ENCODE results near the gene MYBPH.

MYBPH gene

DNA sequence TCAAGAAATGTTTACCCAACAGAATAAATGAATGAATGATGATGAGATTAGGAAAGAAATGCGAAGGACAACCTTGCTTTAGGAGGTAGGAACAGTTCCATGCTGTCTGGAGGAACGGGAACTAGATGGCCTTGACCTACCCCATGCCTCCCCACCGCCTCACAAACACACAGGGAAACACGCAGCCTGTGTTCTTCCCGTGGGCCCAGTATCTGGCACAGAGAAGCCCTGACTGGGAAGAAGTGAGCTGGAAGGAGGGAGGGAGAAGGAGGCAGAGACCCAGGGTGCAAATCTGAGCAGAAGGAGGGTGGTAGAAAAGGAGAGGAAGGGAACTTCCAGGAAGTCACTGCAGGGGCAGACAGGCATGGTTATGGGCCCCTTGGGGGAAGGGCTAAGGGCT, 51.6 kb downstream of the MYBPH start:
- 83 to 85% methylated on average over 5 of the region's 5 CpGs for WGBS, 2 experiments
- peaks cover 31% of the 10 kb centered on the region for H3K27me3 ChIP-seq (ENCODE audit: control insufficient read depth, insufficient read depth, low read length, poor library complexity, severe bottlenecking)
- peaks cover 15% of the 10 kb centered on the region for H3K4me1 ChIP-seq (ENCODE audit: control insufficient read depth, insufficient read depth, low read length)
- H3K36me3 ChIP-seq (ENCODE audit: control insufficient read depth, insufficient read depth, low read length): no peaks in the 10 kb centered on the region
- no peak overlapping the region for H3K27ac ChIP-seq (ENCODE audit: insufficient read depth, low read depth, low read length, poor library complexity, severe bottlenecking)
- H3K4me3 ChIP-seq (ENCODE audit: insufficient read depth, low read depth, low read length): no peak overlapping the region
- no peaks in the 10 kb centered on the region for H3K9me3 ChIP-seq (ENCODE audit: control insufficient read depth, low read length)

DNA sequence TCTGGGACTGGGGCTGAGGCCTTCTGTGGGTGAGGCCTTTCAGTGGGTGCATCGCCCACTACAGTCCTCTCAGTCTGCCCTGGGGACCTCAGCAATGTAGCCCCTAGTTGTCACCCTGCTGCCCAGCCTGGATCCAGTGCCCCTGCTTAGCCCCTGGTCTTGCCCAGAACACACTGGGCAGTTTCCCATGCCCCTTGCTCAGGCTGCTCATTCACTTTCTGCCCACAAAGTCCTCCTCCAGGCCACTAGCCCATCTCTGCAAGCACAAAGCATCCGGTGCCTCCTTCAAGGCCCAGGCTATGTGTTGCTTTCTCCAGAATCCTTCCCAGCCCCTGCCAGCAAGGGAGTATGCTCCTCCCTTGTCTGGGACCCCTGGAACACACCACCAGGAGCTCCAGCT, 53.5 kb downstream of the MYBPH start:
- H3K4me3 ChIP-seq (ENCODE audit: insufficient read depth, low read depth, low read length): no peak overlapping the region
- peaks cover 17% of the 10 kb centered on the region for H3K27me3 ChIP-seq (ENCODE audit: control insufficient read depth, insufficient read depth, low read length, poor library complexity, severe bottlenecking)
- peaks cover 8% of the 10 kb centered on the region for H3K4me1 ChIP-seq (ENCODE audit: control insufficient read depth, insufficient read depth, low read length)
- no peak overlapping the region for H3K27ac ChIP-seq (ENCODE audit: insufficient read depth, low read depth, low read length, poor library complexity, severe bottlenecking)
- H3K9me3 ChIP-seq (ENCODE audit: control insufficient read depth, low read length): no peaks in the 10 kb centered on the region
- 93% methylated on average over 2 of the region's 2 CpGs for WGBS, 2 experiments
- no peaks in the 10 kb centered on the region for H3K36me3 ChIP-seq (ENCODE audit: control insufficient read depth, insufficient read depth, low read length)

DNA sequence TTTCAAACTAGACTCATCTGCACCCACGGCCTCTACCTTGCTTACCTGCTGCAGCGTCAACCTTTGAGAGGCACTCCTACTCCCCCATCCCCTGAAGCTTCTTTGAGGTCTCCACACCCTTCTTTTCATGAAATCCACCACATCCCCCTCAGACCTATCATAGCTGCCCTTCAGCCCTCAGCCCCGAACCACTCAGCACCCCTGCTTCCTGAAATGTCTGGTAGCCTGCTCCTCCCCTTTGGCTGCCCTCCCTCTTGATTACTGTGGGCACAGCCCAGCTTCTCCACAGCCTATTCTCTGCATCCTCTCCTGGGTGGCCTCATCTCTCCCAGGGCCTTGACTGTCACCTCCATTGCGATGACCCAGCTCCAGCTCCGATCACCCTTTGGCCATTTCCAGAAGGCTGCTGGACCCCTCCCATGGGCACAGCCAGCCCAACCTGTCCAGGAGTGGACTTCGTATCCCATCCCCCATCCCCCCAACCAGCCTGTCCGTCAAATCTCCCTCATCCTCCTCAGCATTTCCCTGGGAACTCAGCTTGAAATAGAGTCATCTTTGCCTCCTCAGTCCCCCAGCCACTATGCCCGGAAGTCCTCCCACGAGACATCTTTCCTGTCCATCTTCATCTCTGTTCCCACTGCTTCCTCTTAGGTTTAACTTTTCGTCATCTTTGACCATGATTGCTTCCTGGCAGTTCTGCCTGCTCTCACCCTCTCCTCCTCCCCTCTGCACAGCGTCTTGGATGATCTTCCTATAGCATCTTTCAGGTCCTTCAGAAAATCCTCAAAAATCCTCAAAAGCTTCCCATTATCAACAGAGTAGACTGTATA, 54.2 kb downstream of the MYBPH start:
- WGBS, 2 experiments: 92% methylated on average over 11 of the region's 11 CpGs
- no peak overlapping the region for H3K4me3 ChIP-seq (ENCODE audit: insufficient read depth, low read depth, low read length)
- no peak overlapping the region for H3K27ac ChIP-seq (ENCODE audit: insufficient read depth, low read depth, low read length, poor library complexity, severe bottlenecking)
- H3K27me3 ChIP-seq (ENCODE audit: control insufficient read depth, insufficient read depth, low read length, poor library complexity, severe bottlenecking): peaks cover 12% of the 10 kb centered on the region
- no peaks in the 10 kb centered on the region for H3K36me3 ChIP-seq (ENCODE audit: control insufficient read depth, insufficient read depth, low read length)
- H3K4me1 ChIP-seq (ENCODE audit: control insufficient read depth, insufficient read depth, low read length): peaks cover under 1% of the 10 kb centered on the region
- no peaks in the 10 kb centered on the region for H3K9me3 ChIP-seq (ENCODE audit: control insufficient read depth, low read length)

DNA sequence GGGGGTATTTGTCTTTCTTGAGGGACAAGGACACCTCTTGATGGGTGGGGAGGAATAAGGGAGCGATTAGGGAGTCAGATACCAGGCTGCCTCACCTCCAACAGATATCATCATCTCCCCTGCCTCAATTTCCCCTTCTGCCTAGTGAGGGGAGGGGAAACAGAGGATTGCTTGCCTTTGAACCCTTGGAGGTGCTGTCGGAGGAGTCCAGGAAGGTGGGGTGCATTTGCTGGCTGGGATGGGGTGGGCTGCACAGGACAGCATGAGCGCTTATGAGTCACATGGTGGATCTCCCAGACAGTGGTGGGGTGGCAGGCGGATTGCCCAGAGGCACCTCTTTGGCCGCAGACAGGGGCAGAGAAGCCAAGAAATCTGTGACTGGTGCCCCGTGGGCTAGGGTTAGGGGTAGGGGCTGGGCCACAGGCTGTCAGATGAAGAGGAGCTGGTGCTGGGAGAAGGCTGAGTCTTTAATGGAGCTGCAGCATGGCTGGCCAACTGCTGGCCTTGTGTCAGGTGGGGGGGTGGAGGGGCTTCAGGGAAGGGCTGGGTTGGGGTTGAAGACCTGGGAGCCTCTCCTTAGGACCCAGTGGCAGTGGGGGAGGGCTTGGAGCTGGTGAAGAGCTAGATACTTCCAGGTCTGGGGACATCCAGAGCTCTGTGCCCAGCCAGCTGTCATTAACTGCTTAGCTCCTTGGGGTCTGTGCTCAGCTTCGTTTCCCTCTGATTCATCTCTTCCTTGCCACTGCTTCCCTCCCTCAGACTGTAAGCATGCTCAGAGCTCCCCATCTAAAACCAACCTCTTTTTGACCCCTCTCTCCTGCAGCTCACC, 55.1 kb downstream of the MYBPH start:
- peaks cover 12% of the 10 kb centered on the region for H3K27me3 ChIP-seq (ENCODE audit: control insufficient read depth, insufficient read depth, low read length, poor library complexity, severe bottlenecking)
- WGBS, 2 experiments: 89 to 91% methylated on average over 6 of the region's 7 CpGs
- H3K36me3 ChIP-seq (ENCODE audit: control insufficient read depth, insufficient read depth, low read length): no peaks in the 10 kb centered on the region
- no peak overlapping the region for H3K27ac ChIP-seq (ENCODE audit: insufficient read depth, low read depth, low read length, poor library complexity, severe bottlenecking)
- H3K4me1 ChIP-seq (ENCODE audit: control insufficient read depth, insufficient read depth, low read length): peaks cover 4% of the 10 kb centered on the region
- H3K4me3 ChIP-seq (ENCODE audit: insufficient read depth, low read depth, low read length): no peak overlapping the region
- H3K9me3 ChIP-seq (ENCODE audit: control insufficient read depth, low read length): no peaks in the 10 kb centered on the region

Data from ectodermal cell (in vitro differentiated cells).